OCI-LY3 (cell line): ENCODE results near the gene TUBB.

Experiments used
- H2AFZ ChIP-seq: fragments of 200-600, 300-600 bp; shearing (Covaris generic); 2 replicates; pipeline ENCODE4 v1.6.0; 2014; ENCODE audit warnings: antibody characterized with exemption, low read depth, low read length
- H3K27ac ChIP-seq: fragments of 200-600, 300-600 bp; sonication (generic); 2 replicates; pipeline ENCODE4 v1.5.1; 2014; ENCODE audit warnings: mild to moderate bottlenecking, low read length, moderate library complexity, mixed read lengths
- H3K27me3 ChIP-seq: fragments of 200-600, 300-600 bp; sonication (generic); 2 replicates; pipeline ENCODE4 v1.6.1; 2014; ENCODE audit warnings: low read depth, low read length, mixed read lengths
- H3K36me3 ChIP-seq: fragments of 200-600, 300-600 bp; sonication (generic); replicated peaks from 2 replicates; pipeline ENCODE3; 2014; ENCODE audit warnings: low read depth, low read length, mixed read lengths
- H3K4me1 ChIP-seq: fragments of 300-600, 200-600 bp; sonication (generic); 2 replicates; pipeline ENCODE4 v1.6.1; 2014; ENCODE audit warnings: low read length, mixed read lengths
- H3K4me2 ChIP-seq: fragments of 200-600, 300-600 bp; sonication (generic); 2 replicates; pipeline ENCODE4 v1.6.1; 2014; ENCODE audit warnings: low read length, mixed read lengths
- H3K4me3 ChIP-seq: fragments of 300-600, 200-600 bp; sonication (generic); 2 replicates; pipeline ENCODE4 v1.5.1; 2014; ENCODE audit warnings: antibody characterized with exemption, mild to moderate bottlenecking, low read length, moderate library complexity
- H3K79me2 ChIP-seq: fragments of 300-600, 200-600 bp; shearing (Covaris generic); 2 replicates; pipeline ENCODE4 v1.6.1; 2014; ENCODE audit warnings: mild to moderate bottlenecking, low read length, mixed read lengths
- H3K9ac ChIP-seq: fragments of 300-600, 200-600 bp; shearing (Covaris generic); 2 replicates; pipeline ENCODE4 v1.6.0; 2014; ENCODE audit warnings: mild to moderate bottlenecking, low read length, moderate library complexity
- H3K9me3 ChIP-seq: fragments of 200-600, 300-600 bp; shearing (Covaris generic); 2 replicates; pipeline ENCODE4 v1.6.1; 2014; ENCODE audit warnings: low read length, mixed read lengths; ENCODE audit not compliant: insufficient read depth
- H4K20me1 ChIP-seq: fragments of 200-600, 300-600 bp; sonication (generic); 2 replicates; pipeline ENCODE4 v1.6.1; 2016; ENCODE audit warnings: low read length, mixed read lengths; ENCODE audit not compliant: insufficient read depth
- CTCF ChIP-seq: fragments of 200-600, 300-600 bp; sonication (generic); IDR thresholded peaks from 2 replicates; pipeline ENCODE4 v1.5.1; 2014; ENCODE audit warnings: antibody characterized with exemption, low read length, low read depth
- EZH2phosphoT487 ChIP-seq: fragments of 200-600 bp; shearing (Covaris generic); IDR thresholded peaks from 2 replicates; pipeline ENCODE4 v1.6.1; 2018; ENCODE audit warnings: antibody characterized with exemption, mixed run types, low read depth

TUBB gene

DNA sequence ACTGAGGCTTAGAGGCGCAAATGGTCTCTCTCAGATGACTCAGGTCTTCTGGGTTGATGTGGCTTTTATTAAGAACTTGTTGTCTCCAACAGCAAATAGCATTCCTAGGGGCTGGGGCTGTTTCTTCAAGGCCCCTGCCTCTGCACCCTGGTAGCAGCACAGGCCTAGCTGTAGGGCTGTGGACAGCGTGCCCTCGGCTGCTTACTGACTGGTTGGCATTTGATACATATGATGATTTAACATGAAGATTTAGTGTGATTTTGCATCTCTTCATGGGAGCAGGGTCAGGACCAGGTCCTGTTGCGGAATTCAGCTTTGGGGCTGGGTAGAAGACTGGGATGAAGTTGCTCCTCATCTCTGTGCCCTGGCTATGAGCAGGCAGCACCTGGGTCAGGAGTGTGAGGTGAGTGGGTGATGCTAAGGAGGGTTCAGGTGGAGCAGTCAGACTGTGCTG is 48.5 kb downstream of the TUBB start:
- Histone ChIP-seq H3K27ac (no peak overlapping the region), H3K4me2 (no peak overlapping the region)

GRCh38 chr6:30769088-30769852 is 49.1 kb downstream of the TUBB start:
- Histone ChIP-seq H3K36me3 (no peaks in the 10 kb centered on the region), H3K27me3 (no peaks in the 10 kb centered on the region), H3K4me1 (peaks cover 5% of the 10 kb centered on the region), H3K79me2 (no peaks in the 10 kb centered on the region), H3K27ac (no peak overlapping the region), H4K20me1 (no peaks in the 10 kb centered on the region), H3K9ac (no peak overlapping the region), H3K9me3 (no peaks in the 10 kb centered on the region), H3K4me2 (no peak overlapping the region), H3K4me3 (no peak overlapping the region), H2AFZ (no peak overlapping the region)
- TF ChIP-seq EZH2phosphoT487 (no peak), CTCF (no peak)

More for the DNA sequence above, 48.5 kb downstream of the TUBB start:
- Histone ChIP-seq H3K4me1 (peaks cover 11% of the 10 kb centered on the region), H2AFZ (no peak overlapping the region), H3K27me3 (no peaks in the 10 kb centered on the region), H3K36me3 (no peaks in the 10 kb centered on the region), H4K20me1 (no peaks in the 10 kb centered on the region), H3K79me2 (no peaks in the 10 kb centered on the region), H3K4me3 (no peak overlapping the region), H3K9ac (no peak overlapping the region), H3K9me3 (no peaks in the 10 kb centered on the region)
- TF ChIP-seq CTCF (no peak), EZH2phosphoT487 (no peak)

- no peaks in the 10 kb centered on the region for H4K20me1 ChIP-seq
- no peak overlapping the region for H3K9ac ChIP-seq
- no peaks in the 10 kb centered on the region for H3K27me3 ChIP-seq
- no peak for TF ChIP-seq EZH2phosphoT487
- TF ChIP-seq CTCF: no peak
- no peaks in the 10 kb centered on the region for H3K36me3 ChIP-seq
- no peak overlapping the region for H3K4me2 ChIP-seq
- H3K9me3 ChIP-seq: no peaks in the 10 kb centered on the region
- no peak overlapping the region for H2AFZ ChIP-seq
- no peak overlapping the region for H3K27ac ChIP-seq
- H3K4me3 ChIP-seq: no peak overlapping the region
- H3K79me2 ChIP-seq: no peaks in the 10 kb centered on the region
- peaks cover 4% of the 10 kb centered on the region; the same call in 1 of the 2 replicates for H3K4me1 ChIP-seq
Measured at GRCh38 chr6:30769853-30770524, 49.8 kb downstream of the TUBB start.

DNA sequence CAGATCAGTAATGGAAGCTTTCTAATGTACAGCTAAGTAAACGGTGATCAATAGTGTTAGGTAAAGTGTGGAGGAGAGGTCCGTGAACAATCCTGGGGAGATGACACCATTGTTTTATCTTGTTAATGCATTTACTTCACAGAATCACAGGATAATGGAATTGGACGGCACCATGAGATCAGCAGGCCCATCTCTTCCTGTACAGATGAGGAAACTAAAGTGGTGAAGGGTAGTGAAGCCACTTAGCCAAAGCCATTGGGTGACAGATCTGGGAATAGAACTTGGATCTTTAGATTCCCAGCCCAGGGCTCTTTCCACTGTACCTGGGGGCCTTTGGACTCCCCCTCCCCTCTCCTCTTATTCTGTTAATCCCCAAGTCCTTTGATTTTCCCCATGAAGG is 50.4 kb downstream of the TUBB start:
- Histone ChIP-seq H3K9me3 (no peaks in the 10 kb centered on the region), H3K36me3 (no peaks in the 10 kb centered on the region), H3K27me3 (no peaks in the 10 kb centered on the region), H3K4me3 (no peak overlapping the region), H3K79me2 (no peaks in the 10 kb centered on the region), H3K4me2 (no peak overlapping the region), H4K20me1 (no peaks in the 10 kb centered on the region), H3K27ac (no peak overlapping the region), H3K9ac (no peak overlapping the region), H2AFZ (no peak overlapping the region), H3K4me1 (peaks cover 4% of the 10 kb centered on the region; the same call in 1 of the 2 replicates)
- no peak for TF ChIP-seq EZH2phosphoT487
- TF ChIP-seq CTCF: no peak
